HCT116 (cell line): ENCODE results near the gene PAX8. TPM values are rescaled to one million over a fixed set of nuclear protein-coding genes. Genes with fewer than 3 reads are reported as not detected.
A peak's percentile ranks its signal among the peaks of the same experiment; 100 is the strongest.

ENCODE experiments used
- ATAC-seq: fragments of 200-7000 bp; cut with Tn5 transposase; 2 replicates; pipeline ENCODE4 v1.9.1; 2020; ENCODE audit warnings: mild to moderate bottlenecking, moderate library complexity
- BruUV-seq: library from RNA; stranded (reverse); fragments of 400-500 nt; replicated peaks from 2 replicates; lab custom pipeline; 2021; lab: Mats Ljungman, UMichigan
- CTCF ChIA-PET: fragments of 300-600 bp; sonication (Branson Sonifier 250); formaldehyde crosslinking; loops from one replicate; lab custom pipeline; 2021; ENCODE audit warnings: antibody characterized with exemption; lab: Charles Lee
- POLR2A ChIA-PET: fragments of 300-600, 350-600 bp; sonication (Branson Sonifier 250); formaldehyde crosslinking; loops from one replicate; lab custom pipeline; 2021; ENCODE audit warnings: antibody characterized with exemption; lab: Charles Lee
- RAD21 ChIA-PET, 2 experiments: fragments of 300-600 bp; sonication (Branson Sonifier 250); formaldehyde crosslinking; loops; one replicate each; lab custom pipeline; 2023; ENCODE audit warnings: low total read pairs in 2 of 2; ENCODE audit not compliant: uncharacterized antibody in 2 of 2, unreplicated experiment in 2 of 2, low non-redundant PET in 1 of 2; lab: Charles Lee
- DNase-seq: peaks from one replicate; pipeline ENCODE4 v3.0.0-alpha.2; 2010; ENCODE audit warnings: low read depth, low spot score
- H2AFZ ChIP-seq: fragments of 200-600 bp; shearing (Covaris generic), sonication (generic); 2 replicates; pipeline ENCODE4 v1.6.1; 2017; ENCODE audit warnings: low read depth, mixed run types, mixed read lengths, antibody characterized with exemption, low read length; ENCODE audit not compliant: poor library complexity, severe bottlenecking
- H3K27ac ChIP-seq: 2 replicates; pipeline ENCODE4 v1.5.1; 2012; ENCODE audit warnings: low read depth, low read length
- H3K27me3 ChIP-seq: fragments of 200-600 bp; sonication (generic); 2 replicates; pipeline ENCODE4 v1.6.1; 2016; ENCODE audit warnings: mixed run types, low read length, mixed read lengths; ENCODE audit not compliant: insufficient read depth
- H3K36me3 ChIP-seq, 2 experiments: fragments of 200-500 bp in 1 of 2; fragments of 200-600 bp in 1 of 2; sonication (Bioruptor generic) in 1 of 2; sonication (generic) in 1 of 2; 2 replicates each; pipeline versions ENCODE4 v1.5.1 to v1.6.1; 2014 to 2016; ENCODE audit warnings: low read length in 2 of 2, inconsistent platforms in 1 of 2, mixed read lengths in 1 of 2, mixed run types in 1 of 2; ENCODE audit not compliant: insufficient read depth in 2 of 2, control insufficient read depth in 1 of 2
- H3K4me1 ChIP-seq, 2 experiments: fragments of 200-600 bp in 1 of 2; sonication (generic) in 1 of 2; 2 replicates each; pipeline versions ENCODE4 v1.5.1 to v1.6.1; 2012 to 2017; ENCODE audit warnings: low read length in 2 of 2, inconsistent platforms in 1 of 2, mild to moderate bottlenecking in 1 of 2, mixed read lengths in 1 of 2, mixed run types in 1 of 2, moderate library complexity in 1 of 2; ENCODE audit not compliant: insufficient read depth in 2 of 2, control insufficient read depth in 1 of 2
- H3K4me2 ChIP-seq: fragments of 200-600 bp; sonication (generic); 2 replicates; pipeline ENCODE4 v1.6.1; 2017; ENCODE audit warnings: mixed run types, low read length, mixed read lengths
- H3K4me3 ChIP-seq, 2 experiments: fragments of 200-600 bp in 1 of 2; sonication (generic) in 1 of 2; replicated peaks in 1 of 2; 2 replicates each; pipeline ENCODE4 v1.5.1; 2011 to 2016; ENCODE audit warnings: low read length in 2 of 2, control low read depth in 1 of 2, low read depth in 1 of 2, mild to moderate bottlenecking in 1 of 2, mixed read lengths in 1 of 2, mixed run types in 1 of 2
- H3K79me2 ChIP-seq: fragments of 200-600 bp; sonication (generic); 2 replicates; pipeline ENCODE4 v1.6.1; 2017; ENCODE audit warnings: mild to moderate bottlenecking, mixed run types, low read length, moderate library complexity, mixed read lengths; ENCODE audit not compliant: insufficient read depth
- H3K9ac ChIP-seq: fragments of 200-600 bp; sonication (generic); 2 replicates; pipeline ENCODE4 v1.6.1; 2016; ENCODE audit warnings: low read length, mixed read lengths
- H3K9me2 ChIP-seq: fragments of 200-600 bp; sonication (generic), shearing (Covaris generic); 2 replicates; pipeline ENCODE4 v1.6.1; 2017; ENCODE audit warnings: mixed run types, mild to moderate bottlenecking, moderate library complexity; ENCODE audit not compliant: insufficient read depth
- H3K9me3 ChIP-seq, 2 experiments: fragments of 200-500 bp in 1 of 2; fragments of 200-600 bp in 1 of 2; sonication (Bioruptor generic) in 1 of 2; sonication (generic) in 1 of 2; 2 replicates each; pipeline ENCODE4 v1.6.1; 2014 to 2017; ENCODE audit warnings: low read length in 2 of 2, mixed read lengths in 2 of 2, inconsistent platforms in 1 of 2, low read depth in 1 of 2, mild to moderate bottlenecking in 1 of 2, mixed run types in 1 of 2, moderate library complexity in 1 of 2; ENCODE audit not compliant: control insufficient read depth in 1 of 2, insufficient read depth in 1 of 2
- H4K20me1 ChIP-seq: fragments of 200-600 bp; sonication (generic), shearing (Covaris generic); 2 replicates; pipeline ENCODE4 v1.6.1; 2017; ENCODE audit warnings: mixed run types, mild to moderate bottlenecking, moderate library complexity; ENCODE audit not compliant: insufficient read depth
- ATF3 ChIP-seq: IDR thresholded peaks from 2 replicates; pipeline ENCODE4 v1.6.1; 2012
- CEBPB ChIP-seq: IDR thresholded peaks from 2 replicates; pipeline ENCODE4 v1.6.1; 2012; ENCODE audit warnings: low read depth
- CTCF ChIP-seq, 3 experiments: fragments of 200-600 bp in 1 of 3; sonication (generic) in 1 of 3; IDR thresholded peaks in 2 of 3; conservative IDR thresholded peaks in 1 of 3; 2 replicates each; pipeline ENCODE4 v1.5.1; 2012 to 2017; ENCODE audit warnings: low read depth in 2 of 3, low read length in 2 of 3, antibody characterized with exemption in 1 of 3, borderline replicate concordance in 1 of 3, control low read depth in 1 of 3, mild to moderate bottlenecking in 1 of 3, mixed read lengths in 1 of 3, mixed run types in 1 of 3, moderate library complexity in 1 of 3; ENCODE audit not compliant: insufficient read depth in 1 of 3
- ELF1 ChIP-seq: IDR thresholded peaks from 2 replicates; pipeline ENCODE4 v1.6.1; 2012; ENCODE audit warnings: low read depth, borderline replicate concordance
- EZH2phosphoT487 ChIP-seq: fragments of 200-600 bp; IDR thresholded peaks from 2 replicates; pipeline ENCODE4 v1.6.1; 2018; ENCODE audit warnings: antibody characterized with exemption, borderline replicate concordance
- JUND ChIP-seq: IDR thresholded peaks from 2 replicates; pipeline ENCODE4 v1.6.1; 2012
- MAX ChIP-seq: IDR thresholded peaks from 2 replicates; pipeline ENCODE4 v1.6.1; 2012
- POLR2A ChIP-seq: IDR thresholded peaks from 2 replicates; pipeline ENCODE4 v1.7.0; 2011; ENCODE audit warnings: borderline replicate concordance; ENCODE audit not compliant: insufficient read depth, insufficient read length; ENCODE audit errors: extremely low read depth
- RAD21 ChIP-seq: IDR thresholded peaks from 2 replicates; pipeline ENCODE4 v1.6.1; 2012; ENCODE audit warnings: low read depth, mild to moderate bottlenecking
- REST ChIP-seq: IDR thresholded peaks from 2 replicates; pipeline ENCODE4 v1.6.1; 2012; ENCODE audit warnings: low read depth
- SP1 ChIP-seq: IDR thresholded peaks from 2 replicates; pipeline ENCODE4 v1.6.1; 2012; ENCODE audit warnings: low read depth
- SRF ChIP-seq: IDR thresholded peaks from 2 replicates; pipeline ENCODE4 v1.6.1; 2012; ENCODE audit warnings: low read depth
- TCF7L2 ChIP-seq: IDR thresholded peaks from 2 replicates; pipeline ENCODE4 v1.7.0; 2011; ENCODE audit warnings: borderline replicate concordance, inconsistent platforms; ENCODE audit not compliant: insufficient read depth, insufficient read length; ENCODE audit errors: extremely low read depth
- YY1 ChIP-seq: IDR thresholded peaks from 2 replicates; pipeline ENCODE4 v1.6.1; 2011; ENCODE audit warnings: low read length, low read depth, moderate library complexity, mild to moderate bottlenecking; ENCODE audit not compliant: insufficient replicate concordance; ENCODE audit errors: extremely low read depth
- ZBTB33 ChIP-seq: IDR thresholded peaks from 2 replicates; pipeline ENCODE4 v1.6.1; 2011; ENCODE audit warnings: mild to moderate bottlenecking, low read length, moderate library complexity; ENCODE audit not compliant: insufficient replicate concordance; ENCODE audit errors: extremely low read depth
- ZFX ChIP-seq: fragments of 450-650 bp; IDR thresholded peaks from 2 replicates; pipeline ENCODE4 v1.6.1; 2017
- ZNF274 ChIP-seq: fragments of 200-500 bp; sonication (Bioruptor generic); IDR thresholded peaks from 2 replicates; pipeline ENCODE4 v1.6.1; 2014; ENCODE audit warnings: mild to moderate bottlenecking, low read depth, low read length, inconsistent platforms
- intact Hi-C: fragments of 100-400 bp; cut with micrococcal nuclease; formaldehyde crosslinking; loops from 2 replicates; pipeline ENCODE4 v1.10.0; 2022
- total RNA-seq: library from RNA; stranded (reverse); gene quantifications from one replicate; pipeline ENCODE4 v1.2.1, GENCODE V29; 2021; ENCODE audit not compliant: unreplicated experiment

Gene PAX8
- total RNA-seq, 1 experiment from 2014 or later, result 4.4 TPM

- POLR2A ChIA-PET, result no interaction called here
- peaks cover 57% of the 10 kb centered on the region for H3K79me2 ChIP-seq
- H3K9me3 ChIP-seq, result no peaks in the 10 kb centered on the region
- intact Hi-C loops, result no loop called here
- H3K27me3 ChIP-seq, result no peaks in the 10 kb centered on the region
- no peak overlapping the region for H2AFZ ChIP-seq
- peaks cover 11 to 27% of the 10 kb centered on the region in 2 experiments; a peak in 3 of 4 replicates for H3K36me3 ChIP-seq
- H3K9me2 ChIP-seq, result no peaks in the 10 kb centered on the region
- no peak for DNase-seq
- no TSS peak for BruUV-seq
- H3K4me2 ChIP-seq, result peak overlapping the region; percentile 92
- H4K20me1 ChIP-seq, result no peaks in the 10 kb centered on the region
- H3K9ac ChIP-seq, result peak overlapping the region; percentile 96
- no peak for TF ChIP-seq POLR2A
- TF ChIP-seq CTCF (IDR thresholded peaks at IDR 0.05 in 2 of 3, conservative IDR thresholded peaks at IDR 0.05 in 1 of 3; ENCODE audit: borderline replicate concordance in 1 of 3, insufficient read depth in 1 of 3, low read depth in 2 of 3, low read length in 2 of 3), result no peak
- no peak for TF ChIP-seq SRF
- no peak for TF ChIP-seq ZBTB33
- no peak for TF ChIP-seq ELF1
- no peak for TF ChIP-seq YY1
- no peak for TF ChIP-seq RAD21
- no peak for TF ChIP-seq REST
- TF ChIP-seq TCF7L2, result no peak
- TF ChIP-seq MAX, result no peak
- TF ChIP-seq CEBPB, result no peak
- TF ChIP-seq EZH2phosphoT487, result no peak
- no peak for TF ChIP-seq SP1
- TF ChIP-seq JUND, result no peak
- no peak for TF ChIP-seq ZFX
- TF ChIP-seq ATF3, result no peak
- no peak for TF ChIP-seq ZNF274
- ATAC-seq, result no peak
- H3K27ac ChIP-seq, result peak overlapping the region; percentile 95
- CTCF ChIA-PET, result no interaction called here
- H3K4me1 ChIP-seq, result peaks cover 58 to 69% of the 10 kb centered on the region in 2 experiments
- RAD21 ChIA-PET, result no interaction called here
- H3K4me3 ChIP-seq, result peak overlapping the region; percentile 66 to 93
Measured at GRCh38 chr2:113236367-113237159, 42.2 kb downstream of the PAX8 start.
